PC-9 (cell line): ENCODE data around the gene PIGR.

Experiments
- EZH2 ChIP-seq: fragments of 200-600 bp; sonication (generic); IDR thresholded peaks from 2 replicates; pipeline ENCODE4 v1.8.0; 2017; ENCODE audit warnings: antibody characterized with exemption, low read depth
- TF ChIP-seq, protein P1 (sequence below): fragments of 200-600 bp; sonication (generic); conservative IDR thresholded peaks from 2 replicates; pipeline ENCODE4 v1.6.1; 2017; ENCODE audit warnings: mixed run types, antibody characterized with exemption, mild to moderate bottlenecking, moderate library complexity

DNA sequence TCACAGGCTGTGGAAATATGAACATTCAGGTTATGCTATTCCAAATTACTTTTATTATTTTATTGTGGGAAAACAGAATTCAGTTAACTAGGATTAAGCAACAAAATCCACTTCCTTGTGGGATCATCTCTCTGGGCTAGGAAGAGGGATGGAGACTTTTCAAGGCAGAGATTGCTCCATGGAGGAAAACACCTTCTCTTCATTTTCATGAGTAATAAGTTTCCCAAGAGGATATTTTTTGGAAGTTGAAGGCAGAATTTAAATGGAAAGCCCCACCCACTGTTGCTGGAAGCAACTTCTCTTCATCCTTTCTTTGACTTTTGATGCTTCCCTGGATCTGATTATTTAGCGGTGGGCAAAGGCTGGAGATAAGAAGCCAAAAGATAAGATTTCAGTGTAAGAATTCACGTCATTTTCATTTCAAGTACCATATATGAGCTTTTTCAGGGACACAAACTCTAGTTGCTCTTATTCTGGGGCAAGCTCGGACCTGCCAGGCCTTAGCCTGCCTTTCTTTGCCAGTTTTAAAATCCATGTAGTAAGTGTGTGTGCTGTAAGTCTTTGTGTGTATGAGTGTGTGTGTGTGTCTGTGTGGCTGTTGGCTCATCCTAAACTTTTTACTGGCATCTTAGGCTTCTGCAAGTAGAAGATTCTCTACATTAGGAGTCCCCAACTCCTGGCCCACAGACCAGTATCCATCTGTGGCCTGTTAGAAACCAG, 60.8 kb downstream of the PIGR start:
- TF ChIP-seq, protein P1, sequence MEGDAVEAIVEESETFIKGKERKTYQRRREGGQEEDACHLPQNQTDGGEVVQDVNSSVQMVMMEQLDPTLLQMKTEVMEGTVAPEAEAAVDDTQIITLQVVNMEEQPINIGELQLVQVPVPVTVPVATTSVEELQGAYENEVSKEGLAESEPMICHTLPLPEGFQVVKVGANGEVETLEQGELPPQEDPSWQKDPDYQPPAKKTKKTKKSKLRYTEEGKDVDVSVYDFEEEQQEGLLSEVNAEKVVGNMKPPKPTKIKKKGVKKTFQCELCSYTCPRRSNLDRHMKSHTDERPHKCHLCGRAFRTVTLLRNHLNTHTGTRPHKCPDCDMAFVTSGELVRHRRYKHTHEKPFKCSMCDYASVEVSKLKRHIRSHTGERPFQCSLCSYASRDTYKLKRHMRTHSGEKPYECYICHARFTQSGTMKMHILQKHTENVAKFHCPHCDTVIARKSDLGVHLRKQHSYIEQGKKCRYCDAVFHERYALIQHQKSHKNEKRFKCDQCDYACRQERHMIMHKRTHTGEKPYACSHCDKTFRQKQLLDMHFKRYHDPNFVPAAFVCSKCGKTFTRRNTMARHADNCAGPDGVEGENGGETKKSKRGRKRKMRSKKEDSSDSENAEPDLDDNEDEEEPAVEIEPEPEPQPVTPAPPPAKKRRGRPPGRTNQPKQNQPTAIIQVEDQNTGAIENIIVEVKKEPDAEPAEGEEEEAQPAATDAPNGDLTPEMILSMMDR: no peak
- no peak for TF ChIP-seq EZH2
